ENCODE measurements around the gene CCDC178.

Gene CCDC178

GRCh38 chr18:33355263-33355662 is 85.3 kb downstream of the CCDC178 start:
- no peak for TF ChIP-seq TAF1 (IDR thresholded peaks at IDR 0.05; ENCODE audit: borderline replicate concordance, insufficient read depth, low read length)
- TF ChIP-seq FOXP2 (optimal IDR thresholded peaks at IDR 0.05; ENCODE audit: borderline replicate concordance, extremely low read depth, extremely low read length, insufficient read depth) = no peak
- TF ChIP-seq REST (IDR thresholded peaks at IDR 0.05; ENCODE audit: insufficient read depth in 1 of 2, low read depth in 2 of 2, low read length in 2 of 2) = no peak
- TF ChIP-seq SIN3A (IDR thresholded peaks at IDR 0.05; ENCODE audit: borderline replicate concordance, insufficient read depth, low read length) = no peak
- TF ChIP-seq POLR2AphosphoS5 (IDR thresholded peaks at IDR 0.05; ENCODE audit: low read depth, low read length) = no peak

- TF ChIP-seq SIN3A (IDR thresholded peaks at IDR 0.05; ENCODE audit: borderline replicate concordance, insufficient read depth, low read length) (no peak), REST (IDR thresholded peaks at IDR 0.05; ENCODE audit: insufficient read depth in 1 of 2, low read depth in 2 of 2, low read length in 2 of 2) (no peak), POLR2AphosphoS5 (IDR thresholded peaks at IDR 0.05; ENCODE audit: low read depth, low read length) (no peak), TAF1 (IDR thresholded peaks at IDR 0.05; ENCODE audit: borderline replicate concordance, insufficient read depth, low read length) (no peak), FOXP2 (optimal IDR thresholded peaks at IDR 0.05; ENCODE audit: borderline replicate concordance, extremely low read depth, extremely low read length, insufficient read depth) (no peak)
Observed at GRCh38 chr18:33350256-33350655, 90.3 kb downstream of the CCDC178 start.

- TF ChIP-seq SIN3A (IDR thresholded peaks at IDR 0.05; ENCODE audit: borderline replicate concordance, insufficient read depth, low read length) = no peak
- no peak for TF ChIP-seq TAF1 (IDR thresholded peaks at IDR 0.05; ENCODE audit: borderline replicate concordance, insufficient read depth, low read length)
- TF ChIP-seq POLR2AphosphoS5 (IDR thresholded peaks at IDR 0.05; ENCODE audit: low read depth, low read length) = no peak
- TF ChIP-seq FOXP2 (optimal IDR thresholded peaks at IDR 0.05; ENCODE audit: borderline replicate concordance, extremely low read depth, extremely low read length, insufficient read depth) = no peak
- TF ChIP-seq REST (IDR thresholded peaks at IDR 0.05; ENCODE audit: insufficient read depth in 1 of 2, low read depth in 2 of 2, low read length in 2 of 2) = no peak
Observed at GRCh38 chr18:33334781-33335180, 105.7 kb downstream of the CCDC178 start.

- TF ChIP-seq REST (IDR thresholded peaks at IDR 0.05; ENCODE audit: insufficient read depth in 1 of 2, low read depth in 2 of 2, low read length in 2 of 2) = no peak
- TF ChIP-seq SIN3A (IDR thresholded peaks at IDR 0.05; ENCODE audit: borderline replicate concordance, insufficient read depth, low read length) = no peak
- TF ChIP-seq FOXP2 (optimal IDR thresholded peaks at IDR 0.05; ENCODE audit: borderline replicate concordance, extremely low read depth, extremely low read length, insufficient read depth) = no peak
- TF ChIP-seq TAF1 (IDR thresholded peaks at IDR 0.05; ENCODE audit: borderline replicate concordance, insufficient read depth, low read length) = no peak
- TF ChIP-seq POLR2AphosphoS5 (IDR thresholded peaks at IDR 0.05; ENCODE audit: low read depth, low read length) = no peak
Observed at GRCh38 chr18:33330711-33331110, 109.8 kb downstream of the CCDC178 start.

GRCh38 chr18:33326975-33327374 is 113.5 kb downstream of the CCDC178 start:
- TF ChIP-seq SIN3A (IDR thresholded peaks at IDR 0.05; ENCODE audit: borderline replicate concordance, insufficient read depth, low read length) = no peak
- no peak for TF ChIP-seq TAF1 (IDR thresholded peaks at IDR 0.05; ENCODE audit: borderline replicate concordance, insufficient read depth, low read length)
- no peak for TF ChIP-seq POLR2AphosphoS5 (IDR thresholded peaks at IDR 0.05; ENCODE audit: low read depth, low read length)
- no peak for TF ChIP-seq FOXP2 (optimal IDR thresholded peaks at IDR 0.05; ENCODE audit: borderline replicate concordance, extremely low read depth, extremely low read length, insufficient read depth)
- no peak for TF ChIP-seq REST (IDR thresholded peaks at IDR 0.05; ENCODE audit: insufficient read depth in 1 of 2, low read depth in 2 of 2, low read length in 2 of 2)
